ENCODE measurements around the gene LEUTX.
A peak's percentile ranks its signal among the peaks of the same experiment; 100 is the strongest.

LEUTX gene

GRCh38 chr19:39824143-39825092 lies 45.8 kb downstream of the LEUTX start:
- DNase-seq (ENCODE audit: low read depth), result peak; percentile 88

GRCh38 chr19:39825093-39825463 lies 46.4 kb downstream of the LEUTX start:
- DNase-seq (ENCODE audit: low read depth), result no peak

GRCh38 chr19:39825531-39826076 lies 47.0 kb downstream of the LEUTX start:
- DNase-seq (ENCODE audit: low read depth), result no peak

- no peak for DNase-seq (ENCODE audit: low read depth)
Measured at GRCh38 chr19:39826311-39826945, 47.8 kb downstream of the LEUTX start.

GRCh38 chr19:39827216-39827615 lies 48.6 kb downstream of the LEUTX start:
- no peak for DNase-seq (ENCODE audit: low read depth)

GRCh38 chr19:39828015-39828653 lies 49.5 kb downstream of the LEUTX start:
- DNase-seq (ENCODE audit: low read depth), result no peak

- no peak for DNase-seq (ENCODE audit: low read depth)
Measured at GRCh38 chr19:39828654-39829032, 50.0 kb downstream of the LEUTX start.

GRCh38 chr19:39829702-39830275 lies 51.1 kb downstream of the LEUTX start:
- DNase-seq (ENCODE audit: low read depth), result peak; percentile 19

- no peak for DNase-seq (ENCODE audit: low read depth)
Measured at GRCh38 chr19:39830406-39830805, 51.8 kb downstream of the LEUTX start.

GRCh38 chr19:39830847-39831246 lies 52.2 kb downstream of the LEUTX start:
- DNase-seq (ENCODE audit: low read depth), result no peak

- DNase-seq (ENCODE audit: low read depth), result no peak
Measured at GRCh38 chr19:39831679-39832078, 53.0 kb downstream of the LEUTX start.

- DNase-seq (ENCODE audit: low read depth), result no peak
Measured at GRCh38 chr19:39832341-39833083, 53.9 kb downstream of the LEUTX start.

- DNase-seq (ENCODE audit: low read depth), result no peak
Measured at GRCh38 chr19:39833160-39833463, 54.5 kb downstream of the LEUTX start.

GRCh38 chr19:39833464-39834286 lies 55.0 kb downstream of the LEUTX start, which contains the start of gene DYRK1B:
DYRK1B (minus strand) TSS chr19:39834162; CDS start chr19:39831867, 2,295 bp downstream.
- peak; percentile 95 for DNase-seq (ENCODE audit: low read depth)

- no peak for DNase-seq (ENCODE audit: low read depth)
Measured at GRCh38 chr19:39834287-39834841, 55.7 kb downstream of the LEUTX start.
